ENCODE measurements around the gene MRNIP.

DNA sequence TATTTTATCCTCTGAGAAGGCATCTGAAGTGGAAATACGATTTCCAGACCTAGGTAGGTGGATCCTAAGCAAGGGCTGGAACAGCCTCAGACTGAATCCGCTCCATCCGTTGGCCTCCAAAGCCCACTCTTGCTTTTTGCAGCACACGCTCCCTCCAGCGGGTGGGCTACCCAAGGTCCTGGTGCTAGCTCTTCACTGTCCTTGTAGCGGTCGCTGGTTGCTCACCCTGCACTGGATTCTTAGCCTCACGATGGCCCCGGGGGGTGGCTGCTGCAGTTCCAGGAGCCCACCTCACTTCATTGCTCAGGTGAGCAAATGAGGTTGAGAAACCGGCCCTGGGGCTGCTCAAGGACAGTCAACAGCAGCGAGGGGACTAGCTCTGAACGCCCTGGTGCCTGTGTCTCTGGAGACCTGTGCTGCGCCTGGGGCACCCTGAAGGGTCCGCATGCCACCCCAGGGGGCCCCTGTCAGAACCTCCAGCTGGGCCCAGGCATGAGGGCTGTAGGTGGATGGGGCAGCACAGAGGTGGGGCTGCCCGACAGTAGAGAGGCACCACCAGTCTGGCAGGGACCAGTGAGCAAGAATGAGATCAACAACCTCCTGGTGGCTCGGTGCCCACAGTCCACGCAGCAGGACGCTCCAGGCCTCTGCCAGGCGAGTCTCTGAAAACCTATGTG, 56.3 kb downstream of the MRNIP start:
- TF ChIP-seq SP1 (IDR thresholded peaks at IDR 0.05; ENCODE audit: low read depth): no peak
- TF ChIP-seq, protein P1, sequence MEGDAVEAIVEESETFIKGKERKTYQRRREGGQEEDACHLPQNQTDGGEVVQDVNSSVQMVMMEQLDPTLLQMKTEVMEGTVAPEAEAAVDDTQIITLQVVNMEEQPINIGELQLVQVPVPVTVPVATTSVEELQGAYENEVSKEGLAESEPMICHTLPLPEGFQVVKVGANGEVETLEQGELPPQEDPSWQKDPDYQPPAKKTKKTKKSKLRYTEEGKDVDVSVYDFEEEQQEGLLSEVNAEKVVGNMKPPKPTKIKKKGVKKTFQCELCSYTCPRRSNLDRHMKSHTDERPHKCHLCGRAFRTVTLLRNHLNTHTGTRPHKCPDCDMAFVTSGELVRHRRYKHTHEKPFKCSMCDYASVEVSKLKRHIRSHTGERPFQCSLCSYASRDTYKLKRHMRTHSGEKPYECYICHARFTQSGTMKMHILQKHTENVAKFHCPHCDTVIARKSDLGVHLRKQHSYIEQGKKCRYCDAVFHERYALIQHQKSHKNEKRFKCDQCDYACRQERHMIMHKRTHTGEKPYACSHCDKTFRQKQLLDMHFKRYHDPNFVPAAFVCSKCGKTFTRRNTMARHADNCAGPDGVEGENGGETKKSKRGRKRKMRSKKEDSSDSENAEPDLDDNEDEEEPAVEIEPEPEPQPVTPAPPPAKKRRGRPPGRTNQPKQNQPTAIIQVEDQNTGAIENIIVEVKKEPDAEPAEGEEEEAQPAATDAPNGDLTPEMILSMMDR (IDR thresholded peaks at IDR 0.05 in 2 of 3, conservative IDR thresholded peaks at IDR 0.05 in 1 of 3; ENCODE audit: borderline replicate concordance in 1 of 3, insufficient read depth in 1 of 3, low read depth in 2 of 3, low read length in 2 of 3): no peak
- no peak for TF ChIP-seq CEBPB (IDR thresholded peaks at IDR 0.05; ENCODE audit: low read depth)
- TF ChIP-seq, protein P2, sequence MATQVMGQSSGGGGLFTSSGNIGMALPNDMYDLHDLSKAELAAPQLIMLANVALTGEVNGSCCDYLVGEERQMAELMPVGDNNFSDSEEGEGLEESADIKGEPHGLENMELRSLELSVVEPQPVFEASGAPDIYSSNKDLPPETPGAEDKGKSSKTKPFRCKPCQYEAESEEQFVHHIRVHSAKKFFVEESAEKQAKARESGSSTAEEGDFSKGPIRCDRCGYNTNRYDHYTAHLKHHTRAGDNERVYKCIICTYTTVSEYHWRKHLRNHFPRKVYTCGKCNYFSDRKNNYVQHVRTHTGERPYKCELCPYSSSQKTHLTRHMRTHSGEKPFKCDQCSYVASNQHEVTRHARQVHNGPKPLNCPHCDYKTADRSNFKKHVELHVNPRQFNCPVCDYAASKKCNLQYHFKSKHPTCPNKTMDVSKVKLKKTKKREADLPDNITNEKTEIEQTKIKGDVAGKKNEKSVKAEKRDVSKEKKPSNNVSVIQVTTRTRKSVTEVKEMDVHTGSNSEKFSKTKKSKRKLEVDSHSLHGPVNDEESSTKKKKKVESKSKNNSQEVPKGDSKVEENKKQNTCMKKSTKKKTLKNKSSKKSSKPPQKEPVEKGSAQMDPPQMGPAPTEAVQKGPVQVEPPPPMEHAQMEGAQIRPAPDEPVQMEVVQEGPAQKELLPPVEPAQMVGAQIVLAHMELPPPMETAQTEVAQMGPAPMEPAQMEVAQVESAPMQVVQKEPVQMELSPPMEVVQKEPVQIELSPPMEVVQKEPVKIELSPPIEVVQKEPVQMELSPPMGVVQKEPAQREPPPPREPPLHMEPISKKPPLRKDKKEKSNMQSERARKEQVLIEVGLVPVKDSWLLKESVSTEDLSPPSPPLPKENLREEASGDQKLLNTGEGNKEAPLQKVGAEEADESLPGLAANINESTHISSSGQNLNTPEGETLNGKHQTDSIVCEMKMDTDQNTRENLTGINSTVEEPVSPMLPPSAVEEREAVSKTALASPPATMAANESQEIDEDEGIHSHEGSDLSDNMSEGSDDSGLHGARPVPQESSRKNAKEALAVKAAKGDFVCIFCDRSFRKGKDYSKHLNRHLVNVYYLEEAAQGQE (IDR thresholded peaks at IDR 0.05; ENCODE audit: low read depth): no peak
- TF ChIP-seq POLR2A (IDR thresholded peaks at IDR 0.05; ENCODE audit: borderline replicate concordance, extremely low read depth, insufficient read depth, insufficient read length): no peak
- no peak for TF ChIP-seq YY1 (IDR thresholded peaks at IDR 0.05; ENCODE audit: extremely low read depth, insufficient replicate concordance, low read depth, low read length)
- no peak for TF ChIP-seq ZNF274 (IDR thresholded peaks at IDR 0.05; ENCODE audit: low read depth, low read length)
